Hematopoietic multipotent progenitor cell (in vitro differentiated cells): ENCODE results near the gene NAALADL2. TPM values are rescaled to one million over a fixed set of nuclear protein-coding genes. Genes with fewer than 3 reads are reported as not detected.
"Not testable (repeated sequence)": the region's sequence is repeated elsewhere in the genome, so short reads cannot be mapped to it uniquely, and the experiment has no call there.

Experiments
- DNase-seq, 3 donors: peaks; one replicate each; pipeline ENCODE4 v3.0.0-alpha.2; 2011 to 2015; ENCODE audit warnings: low read depth in 2 of 3, low spot score in 2 of 3
- total RNA-seq: library from RNA; depleted of rRNA; stranded (reverse); fragments of >200 nt; gene quantifications from one replicate; pipeline ENCODE4 v1.2.3, GENCODE V29; 2012

Gene NAALADL2
- total RNA-seq, 1 donor = 4.6 TPM

- DNase-seq = no peak
Measured at GRCh38 chr3:175404027-175404426, 544.9 kb downstream of the NAALADL2 start.

GRCh38 chr3:175404621-175405020, 545.5 kb downstream of the NAALADL2 start:
- no peak for DNase-seq

- DNase-seq = no peak
Measured at GRCh38 chr3:175410251-175410650, 551.1 kb downstream of the NAALADL2 start.

- DNase-seq = no peak
Measured at GRCh38 chr3:175411405-175411804, 552.3 kb downstream of the NAALADL2 start.

- no peak for DNase-seq
Measured at GRCh38 chr3:175411946-175412345, 552.8 kb downstream of the NAALADL2 start.

- no peak for DNase-seq
Measured at GRCh38 chr3:175413926-175414325, 554.8 kb downstream of the NAALADL2 start.

GRCh38 chr3:175416600-175416999, 557.5 kb downstream of the NAALADL2 start:
- DNase-seq = no peak

- DNase-seq = peak in 1 of 3 donors; percentile 11
Measured at GRCh38 chr3:175417426-175417825, 558.3 kb downstream of the NAALADL2 start.

GRCh38 chr3:175421902-175422301, 562.8 kb downstream of the NAALADL2 start:
- DNase-seq = no peak

- DNase-seq = no peak
Measured at GRCh38 chr3:175422744-175423143, 563.6 kb downstream of the NAALADL2 start.

GRCh38 chr3:175423848-175424247, 564.7 kb downstream of the NAALADL2 start:
- DNase-seq = not testable (repeated sequence)

GRCh38 chr3:175426805-175427204, 567.7 kb downstream of the NAALADL2 start:
- DNase-seq = no peak

- DNase-seq = no peak
Measured at GRCh38 chr3:175428466-175428865, 569.3 kb downstream of the NAALADL2 start.

- DNase-seq = no peak
Measured at GRCh38 chr3:175430983-175431773, 572.0 kb downstream of the NAALADL2 start.

GRCh38 chr3:175432376-175433025, 573.4 kb downstream of the NAALADL2 start:
- DNase-seq = no peak

GRCh38 chr3:175433026-175433674, 574.0 kb downstream of the NAALADL2 start:
- DNase-seq = no peak

- DNase-seq = no peak
Measured at GRCh38 chr3:175434561-175434960, 575.4 kb downstream of the NAALADL2 start.

- no peak for DNase-seq
Measured at GRCh38 chr3:175443682-175444081, 584.5 kb downstream of the NAALADL2 start.

- no peak for DNase-seq
Measured at GRCh38 chr3:175445741-175446140, 586.6 kb downstream of the NAALADL2 start.

- no peak for DNase-seq
Measured at GRCh38 chr3:175447521-175447920, 588.4 kb downstream of the NAALADL2 start.

- no peak for DNase-seq
Measured at GRCh38 chr3:175453361-175453760, 594.2 kb downstream of the NAALADL2 start.

- DNase-seq = no peak
Measured at GRCh38 chr3:175456466-175456865, 597.3 kb downstream of the NAALADL2 start.
